SK-N-SH treated with all-trans-retinoic acid at 6 μM for 48 hours (cell line): ENCODE measurements around the gene CDH4.

Experiments used
- ATAC-seq: fragments of 200-7000 bp; cut with Tn5 transposase; 3 replicates; pipeline ENCODE4 v1.9.1; 2020; ENCODE audit warnings: mild to moderate bottlenecking, moderate library complexity
- ARNTL ChIP-seq: fragments of 450-650 bp; formaldehyde crosslinking; IDR thresholded peaks from 2 replicates; pipeline ENCODE4 v1.5.0; 2020; ENCODE audit warnings: low read depth, mild to moderate bottlenecking, moderate library complexity, borderline replicate concordance
- BACH2 ChIP-seq: fragments of 250-450 bp; sonication (Bioruptor Pico); IDR thresholded peaks from 2 replicates; pipeline ENCODE4 v1.9.0; 2021; ENCODE audit warnings: mild to moderate bottlenecking, borderline replicate concordance
- CSRNP3 ChIP-seq: fragments of 250-450 bp; sonication (Bioruptor Pico); IDR thresholded peaks from 2 replicates; pipeline ENCODE4 v1.5.1; 2021; ENCODE audit warnings: mild to moderate bottlenecking, moderate library complexity
- ESRRG ChIP-seq: fragments of 250-450 bp; sonication (Bioruptor Pico); IDR thresholded peaks from 2 replicates; pipeline ENCODE4 v1.6.1; 2021; ENCODE audit warnings: mild to moderate bottlenecking
- OSR1 ChIP-seq: fragments of 250-450 bp; sonication (Bioruptor Pico); IDR thresholded peaks from 2 replicates; pipeline ENCODE4 v1.8.0; 2022; ENCODE audit warnings: moderate library complexity, mild to moderate bottlenecking, inconsistent platforms
- POU6F1 ChIP-seq: fragments of 250-450 bp; sonication (Bioruptor Pico); IDR thresholded peaks from 2 replicates; pipeline ENCODE4 v1.8.0; 2021; ENCODE audit warnings: low read depth, mild to moderate bottlenecking, moderate library complexity, borderline replicate concordance
- RARB ChIP-seq: fragments of 250-450 bp; sonication (Bioruptor Pico); IDR thresholded peaks from 2 replicates; pipeline ENCODE4 v1.8.0; 2021; ENCODE audit warnings: mild to moderate bottlenecking, moderate library complexity
- TOX ChIP-seq: fragments of 250-450 bp; sonication (Bioruptor Pico); IDR thresholded peaks from 2 replicates; pipeline ENCODE4 v1.8.0; 2021; ENCODE audit warnings: mild to moderate bottlenecking, moderate library complexity, borderline replicate concordance
- TSHZ2 ChIP-seq: fragments of 250-450 bp; sonication (Bioruptor Pico); IDR thresholded peaks from 2 replicates; pipeline ENCODE4 v1.5.0; 2020; ENCODE audit warnings: mild to moderate bottlenecking, moderate library complexity
- ZC3H10 ChIP-seq: fragments of 250-450 bp; sonication (Bioruptor Pico); IDR thresholded peaks from 2 replicates; pipeline ENCODE4 v1.5.1; 2021; ENCODE audit warnings: mild to moderate bottlenecking, moderate library complexity
- ZFP3 ChIP-seq: fragments of 250-450 bp; sonication (Bioruptor Pico); IDR thresholded peaks from 2 replicates; pipeline ENCODE4 v1.5.0; 2020; ENCODE audit warnings: mild to moderate bottlenecking, moderate library complexity
- ZFP30 ChIP-seq: fragments of 450-650 bp; formaldehyde crosslinking; IDR thresholded peaks from 2 replicates; pipeline ENCODE4 v1.5.0; 2022; ENCODE audit warnings: mild to moderate bottlenecking, moderate library complexity
- ZNF565 ChIP-seq: fragments of 450-650 bp; formaldehyde crosslinking; conservative IDR thresholded peaks from 2 replicates; pipeline ENCODE4 v1.5.0; 2020; ENCODE audit warnings: low read depth, mild to moderate bottlenecking, moderate library complexity
- ZNF70 ChIP-seq: fragments of 450-650 bp; formaldehyde crosslinking; IDR thresholded peaks from 2 replicates; pipeline ENCODE4 v1.5.0; 2020; ENCODE audit warnings: mild to moderate bottlenecking, moderate library complexity
- ZNF8 ChIP-seq: fragments of 450-650 bp; formaldehyde crosslinking; IDR thresholded peaks from 2 replicates; pipeline ENCODE4 v1.5.0; 2020; ENCODE audit warnings: mild to moderate bottlenecking, moderate library complexity
- TF ChIP-seq, protein P1 (sequence below): fragments of 250-450 bp; sonication (Bioruptor Pico); IDR thresholded peaks from 2 replicates; pipeline ENCODE4 v1.8.0; 2020; ENCODE audit warnings: mild to moderate bottlenecking, moderate library complexity, borderline replicate concordance
- TF ChIP-seq, protein P2 (sequence below): fragments of 250-450 bp; sonication (Bioruptor Pico); IDR thresholded peaks from 2 replicates; pipeline ENCODE4 v1.5.1; 2020; ENCODE audit warnings: low read depth, mild to moderate bottlenecking, moderate library complexity

CDH4 gene

DNA sequence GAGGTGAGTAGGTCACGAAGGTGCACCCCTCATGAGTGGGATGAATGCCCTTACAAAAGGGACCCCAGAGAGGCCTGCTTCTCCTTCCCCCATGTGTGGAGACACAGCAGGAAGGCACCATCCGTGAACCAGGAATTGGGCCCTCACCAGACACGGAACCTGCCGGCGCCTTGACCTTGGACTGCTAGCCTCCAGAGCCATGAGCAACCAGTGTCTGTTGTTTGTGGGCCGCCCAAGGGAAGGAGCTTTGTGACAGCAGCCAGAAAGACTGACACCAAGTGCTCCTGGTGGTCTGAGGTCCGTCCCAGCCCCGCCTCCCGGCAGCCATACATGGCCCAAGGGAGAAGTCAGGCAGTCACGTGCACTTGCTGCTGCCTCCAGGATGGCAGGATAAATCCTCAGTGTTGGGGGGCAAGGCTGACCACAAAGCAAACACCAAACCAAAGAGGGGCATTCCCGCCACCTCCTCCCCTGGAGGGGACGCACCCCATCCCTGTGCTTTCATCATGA is 29.3 kb downstream of the CDH4 start:
- TF ChIP-seq TOX (CRISPR knock-in tag) (no peak), TSHZ2 (no peak), ZNF70 (CRISPR knock-in tag) (no peak), RARB (CRISPR knock-in tag) (no peak), POU6F1 (no peak), ARNTL (CRISPR knock-in tag) (no peak), BACH2 (CRISPR knock-in tag) (no peak), ZNF565 (CRISPR knock-in tag) (no peak), ZNF8 (CRISPR knock-in tag) (no peak), CSRNP3 (CRISPR knock-in tag) (no peak), OSR1 (no peak)
- TF ChIP-seq, protein P1, sequence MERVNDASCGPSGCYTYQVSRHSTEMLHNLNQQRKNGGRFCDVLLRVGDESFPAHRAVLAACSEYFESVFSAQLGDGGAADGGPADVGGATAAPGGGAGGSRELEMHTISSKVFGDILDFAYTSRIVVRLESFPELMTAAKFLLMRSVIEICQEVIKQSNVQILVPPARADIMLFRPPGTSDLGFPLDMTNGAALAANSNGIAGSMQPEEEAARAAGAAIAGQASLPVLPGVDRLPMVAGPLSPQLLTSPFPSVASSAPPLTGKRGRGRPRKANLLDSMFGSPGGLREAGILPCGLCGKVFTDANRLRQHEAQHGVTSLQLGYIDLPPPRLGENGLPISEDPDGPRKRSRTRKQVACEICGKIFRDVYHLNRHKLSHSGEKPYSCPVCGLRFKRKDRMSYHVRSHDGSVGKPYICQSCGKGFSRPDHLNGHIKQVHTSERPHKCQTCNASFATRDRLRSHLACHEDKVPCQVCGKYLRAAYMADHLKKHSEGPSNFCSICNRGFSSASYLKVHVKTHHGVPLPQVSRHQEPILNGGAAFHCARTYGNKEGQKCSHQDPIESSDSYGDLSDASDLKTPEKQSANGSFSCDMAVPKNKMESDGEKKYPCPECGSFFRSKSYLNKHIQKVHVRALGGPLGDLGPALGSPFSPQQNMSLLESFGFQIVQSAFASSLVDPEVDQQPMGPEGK (CRISPR knock-in tag): no peak
- ATAC-seq: no peak

DNA sequence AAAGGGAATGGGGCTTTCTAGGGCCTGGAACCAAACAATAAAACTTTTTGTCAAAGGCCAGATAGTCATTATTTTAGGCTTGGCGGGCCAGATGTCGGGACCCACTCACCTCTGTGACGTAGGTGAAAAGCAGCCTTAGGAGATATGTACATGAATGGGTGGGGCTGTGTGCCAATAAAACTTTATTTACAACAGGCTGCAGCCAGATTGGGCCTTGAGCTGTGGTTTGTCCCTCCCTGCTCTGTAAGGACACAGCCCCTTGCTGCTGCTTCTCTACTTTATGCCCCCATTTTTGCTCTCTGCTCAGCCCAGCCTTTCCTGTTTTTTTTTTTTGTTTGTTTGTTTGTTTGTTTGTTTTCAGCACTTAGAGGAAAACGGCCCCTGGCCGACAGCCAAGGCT is 32.7 kb downstream of the CDH4 start:
- ATAC-seq: no peak
- TF ChIP-seq ZFP30 (CRISPR knock-in tag) (no peak), ZNF8 (CRISPR knock-in tag) (no peak), ZFP3 (CRISPR knock-in tag) (no peak), CSRNP3 (CRISPR knock-in tag) (no peak), POU6F1 (no peak), ARNTL (CRISPR knock-in tag) (no peak), BACH2 (CRISPR knock-in tag) (no peak), TSHZ2 (no peak), ESRRG (CRISPR knock-in tag) (no peak), ZC3H10 (CRISPR knock-in tag) (no peak), ZNF70 (CRISPR knock-in tag) (no peak)
- TF ChIP-seq, protein P2, sequence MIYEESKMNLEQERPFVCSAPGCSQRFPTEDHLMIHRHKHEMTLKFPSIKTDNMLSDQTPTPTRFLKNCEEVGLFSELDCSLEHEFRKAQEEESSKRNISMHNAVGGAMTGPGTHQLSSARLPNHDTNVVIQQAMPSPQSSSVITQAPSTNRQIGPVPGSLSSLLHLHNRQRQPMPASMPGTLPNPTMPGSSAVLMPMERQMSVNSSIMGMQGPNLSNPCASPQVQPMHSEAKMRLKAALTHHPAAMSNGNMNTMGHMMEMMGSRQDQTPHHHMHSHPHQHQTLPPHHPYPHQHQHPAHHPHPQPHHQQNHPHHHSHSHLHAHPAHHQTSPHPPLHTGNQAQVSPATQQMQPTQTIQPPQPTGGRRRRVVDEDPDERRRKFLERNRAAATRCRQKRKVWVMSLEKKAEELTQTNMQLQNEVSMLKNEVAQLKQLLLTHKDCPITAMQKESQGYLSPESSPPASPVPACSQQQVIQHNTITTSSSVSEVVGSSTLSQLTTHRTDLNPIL: no peak
